ENCODE measurements around the gene BCHE. TPM values are rescaled to one million over a fixed set of nuclear protein-coding genes. Genes with fewer than 3 reads are reported as not detected.

The BCHE gene
- total and polyA plus RNA-seq, 2 donors from 2014 or later, result 1.4 to 2.8 TPM

- intact Hi-C loops (cut with DNase I), result no loop called here
- FAIRE-seq (no peak), DNase-seq (no peak)
- Histone ChIP-seq H3K4me3 (ENCODE audit: low read length in 3 of 3) (no peak overlapping the region), H3K36me3 (ENCODE audit: control insufficient read depth in 2 of 3, insufficient read depth in 3 of 3, low read length in 3 of 3) (no peaks in the 10 kb centered on the region), H3K9me3 (ENCODE audit: control insufficient read depth in 2 of 3, insufficient read depth in 1 of 3, low read length in 3 of 3) (no peaks in the 10 kb centered on the region), H3K9ac (ENCODE audit: low read length in 3 of 3) (no peak overlapping the region), H3K27ac (ENCODE audit: low read depth in 2 of 2, low read length in 2 of 2) (no peak overlapping the region), H3K27me3 (ENCODE audit: control insufficient read depth, insufficient read depth, low read length) (no peaks in the 10 kb centered on the region), H3K4me1 (ENCODE audit: control insufficient read depth in 2 of 3, insufficient read depth in 2 of 3, low read depth in 1 of 3, low read length in 3 of 3) (no peaks in the 10 kb centered on the region)
- TF ChIP-seq, protein P1, sequence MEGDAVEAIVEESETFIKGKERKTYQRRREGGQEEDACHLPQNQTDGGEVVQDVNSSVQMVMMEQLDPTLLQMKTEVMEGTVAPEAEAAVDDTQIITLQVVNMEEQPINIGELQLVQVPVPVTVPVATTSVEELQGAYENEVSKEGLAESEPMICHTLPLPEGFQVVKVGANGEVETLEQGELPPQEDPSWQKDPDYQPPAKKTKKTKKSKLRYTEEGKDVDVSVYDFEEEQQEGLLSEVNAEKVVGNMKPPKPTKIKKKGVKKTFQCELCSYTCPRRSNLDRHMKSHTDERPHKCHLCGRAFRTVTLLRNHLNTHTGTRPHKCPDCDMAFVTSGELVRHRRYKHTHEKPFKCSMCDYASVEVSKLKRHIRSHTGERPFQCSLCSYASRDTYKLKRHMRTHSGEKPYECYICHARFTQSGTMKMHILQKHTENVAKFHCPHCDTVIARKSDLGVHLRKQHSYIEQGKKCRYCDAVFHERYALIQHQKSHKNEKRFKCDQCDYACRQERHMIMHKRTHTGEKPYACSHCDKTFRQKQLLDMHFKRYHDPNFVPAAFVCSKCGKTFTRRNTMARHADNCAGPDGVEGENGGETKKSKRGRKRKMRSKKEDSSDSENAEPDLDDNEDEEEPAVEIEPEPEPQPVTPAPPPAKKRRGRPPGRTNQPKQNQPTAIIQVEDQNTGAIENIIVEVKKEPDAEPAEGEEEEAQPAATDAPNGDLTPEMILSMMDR (IDR thresholded peaks at IDR 0.05; ENCODE audit: borderline replicate concordance, extremely low read depth, insufficient read depth), result no peak
Observed at GRCh38 chr3:165778891-165779290, 58.3 kb downstream of the BCHE start.

DNA sequence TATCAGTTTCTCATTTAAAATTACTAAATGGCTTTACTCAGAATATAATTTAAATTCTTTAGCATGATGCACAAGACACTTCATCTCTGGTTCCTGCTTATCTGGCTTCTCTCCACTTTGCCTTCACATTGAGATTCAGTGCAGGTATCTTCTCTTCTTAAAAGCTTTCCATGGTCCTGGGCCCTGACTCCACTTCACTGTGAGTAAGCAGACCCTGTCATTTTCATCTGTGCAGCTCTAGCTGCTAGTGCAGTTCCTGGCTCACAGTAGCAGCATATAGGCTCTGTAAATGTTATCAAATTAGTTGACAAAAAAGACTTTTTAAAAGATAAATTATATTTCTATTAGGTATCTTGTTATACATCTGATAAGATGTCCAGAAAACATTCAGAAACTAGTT lies 58.8 kb downstream of the BCHE start:
- FAIRE-seq, result no peak
- TF ChIP-seq, protein P1 (IDR thresholded peaks at IDR 0.05; ENCODE audit: borderline replicate concordance, extremely low read depth, insufficient read depth), result no peak
- intact Hi-C loops (cut with DNase I), result no loop called here
- no peak for DNase-seq
- Histone ChIP-seq H3K36me3 (ENCODE audit: control insufficient read depth in 2 of 3, insufficient read depth in 3 of 3, low read length in 3 of 3) (no peaks in the 10 kb centered on the region), H3K4me3 (ENCODE audit: low read length in 3 of 3) (no peak overlapping the region), H3K9me3 (ENCODE audit: control insufficient read depth in 2 of 3, insufficient read depth in 1 of 3, low read length in 3 of 3) (no peaks in the 10 kb centered on the region), H3K9ac (ENCODE audit: low read length in 3 of 3) (no peak overlapping the region), H3K4me1 (ENCODE audit: control insufficient read depth in 2 of 3, insufficient read depth in 2 of 3, low read depth in 1 of 3, low read length in 3 of 3) (no peaks in the 10 kb centered on the region), H3K27ac (ENCODE audit: low read depth in 2 of 2, low read length in 2 of 2) (no peak overlapping the region), H3K27me3 (ENCODE audit: control insufficient read depth, insufficient read depth, low read length) (no peaks in the 10 kb centered on the region)

GRCh38 chr3:165775824-165776223 lies 61.4 kb downstream of the BCHE start:
- H3K9ac ChIP-seq (ENCODE audit: low read length in 3 of 3), result no peak overlapping the region
- FAIRE-seq (no peak), DNase-seq (no peak)
- no peak overlapping the region for H3K27ac ChIP-seq (ENCODE audit: low read depth in 2 of 2, low read length in 2 of 2)
- intact Hi-C loops (cut with DNase I), result no loop called here
- TF ChIP-seq, protein P1 (IDR thresholded peaks at IDR 0.05; ENCODE audit: borderline replicate concordance, extremely low read depth, insufficient read depth), result no peak
- H3K4me3 ChIP-seq (ENCODE audit: low read length in 3 of 3), result no peak overlapping the region
- no peaks in the 10 kb centered on the region for H3K9me3 ChIP-seq (ENCODE audit: control insufficient read depth in 2 of 3, insufficient read depth in 1 of 3, low read length in 3 of 3)
- H3K36me3 ChIP-seq (ENCODE audit: control insufficient read depth in 2 of 3, insufficient read depth in 3 of 3, low read length in 3 of 3), result no peaks in the 10 kb centered on the region
- H3K27me3 ChIP-seq (ENCODE audit: control insufficient read depth, insufficient read depth, low read length), result no peaks in the 10 kb centered on the region
- H3K4me1 ChIP-seq (ENCODE audit: control insufficient read depth in 2 of 3, insufficient read depth in 2 of 3, low read depth in 1 of 3, low read length in 3 of 3), result no peaks in the 10 kb centered on the region

- H3K27ac ChIP-seq (ENCODE audit: low read depth in 2 of 2, low read length in 2 of 2), result no peak overlapping the region
- H3K36me3 ChIP-seq (ENCODE audit: control insufficient read depth in 2 of 3, insufficient read depth in 3 of 3, low read length in 3 of 3), result no peaks in the 10 kb centered on the region
- H3K9ac ChIP-seq (ENCODE audit: low read length in 3 of 3), result no peak overlapping the region
- no peak overlapping the region for H3K4me3 ChIP-seq (ENCODE audit: low read length in 3 of 3)
- H3K4me1 ChIP-seq (ENCODE audit: control insufficient read depth in 2 of 3, insufficient read depth in 2 of 3, low read depth in 1 of 3, low read length in 3 of 3), result no peaks in the 10 kb centered on the region
- no peaks in the 10 kb centered on the region for H3K27me3 ChIP-seq (ENCODE audit: control insufficient read depth, insufficient read depth, low read length)
- FAIRE-seq (no peak), DNase-seq (no peak)
- intact Hi-C loops (cut with DNase I), result no loop called here
- TF ChIP-seq, protein P1 (IDR thresholded peaks at IDR 0.05; ENCODE audit: borderline replicate concordance, extremely low read depth, insufficient read depth), result no peak
- H3K9me3 ChIP-seq (ENCODE audit: control insufficient read depth in 2 of 3, insufficient read depth in 1 of 3, low read length in 3 of 3), result no peaks in the 10 kb centered on the region
Observed at GRCh38 chr3:165770781-165771180, 66.4 kb downstream of the BCHE start.
